ENCODE measurements around the gene NEK4.
"Not testable (repeated sequence)": the region's sequence is repeated elsewhere in the genome, so short reads cannot be mapped to it uniquely, and the experiment has no call there.

Gene NEK4

DNA sequence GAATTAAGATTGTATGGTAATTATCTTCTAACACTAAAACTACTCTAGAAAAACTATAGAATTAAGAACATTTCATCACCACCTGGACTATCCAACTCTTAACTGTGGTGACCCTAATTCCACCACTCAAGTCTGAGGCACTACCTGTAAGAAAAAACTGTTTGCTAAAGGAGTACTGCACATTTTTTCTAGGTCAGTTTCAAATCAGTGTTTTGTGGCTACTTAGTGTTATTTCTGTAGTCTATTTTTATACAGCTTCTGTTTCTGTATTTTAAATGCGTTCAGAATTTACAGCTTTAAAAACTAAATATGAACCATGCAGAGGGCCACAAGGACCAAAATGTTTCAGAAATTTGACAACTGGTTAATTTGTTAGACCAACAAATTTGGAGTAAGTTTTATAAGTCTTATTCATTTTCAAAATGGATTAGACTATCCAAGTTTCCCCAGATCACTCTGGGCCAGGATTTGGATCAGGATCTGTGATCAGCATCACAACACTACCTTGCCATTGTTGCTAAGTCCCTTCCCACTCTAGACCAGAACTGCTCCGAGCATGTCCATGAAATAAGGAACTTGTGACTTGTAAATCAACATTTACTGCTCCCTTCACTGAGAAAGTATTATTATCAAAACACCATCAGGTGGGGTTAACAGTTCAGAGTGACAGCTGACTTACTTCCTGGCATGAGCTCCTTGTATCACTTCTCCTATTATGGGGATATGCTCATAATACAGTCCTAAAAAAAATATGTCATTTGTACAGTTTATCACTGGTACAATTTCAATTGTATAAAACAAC, 73.7 kb downstream of the NEK4 start:
- no peak for DNase-seq (ENCODE audit: low spot score)

DNA sequence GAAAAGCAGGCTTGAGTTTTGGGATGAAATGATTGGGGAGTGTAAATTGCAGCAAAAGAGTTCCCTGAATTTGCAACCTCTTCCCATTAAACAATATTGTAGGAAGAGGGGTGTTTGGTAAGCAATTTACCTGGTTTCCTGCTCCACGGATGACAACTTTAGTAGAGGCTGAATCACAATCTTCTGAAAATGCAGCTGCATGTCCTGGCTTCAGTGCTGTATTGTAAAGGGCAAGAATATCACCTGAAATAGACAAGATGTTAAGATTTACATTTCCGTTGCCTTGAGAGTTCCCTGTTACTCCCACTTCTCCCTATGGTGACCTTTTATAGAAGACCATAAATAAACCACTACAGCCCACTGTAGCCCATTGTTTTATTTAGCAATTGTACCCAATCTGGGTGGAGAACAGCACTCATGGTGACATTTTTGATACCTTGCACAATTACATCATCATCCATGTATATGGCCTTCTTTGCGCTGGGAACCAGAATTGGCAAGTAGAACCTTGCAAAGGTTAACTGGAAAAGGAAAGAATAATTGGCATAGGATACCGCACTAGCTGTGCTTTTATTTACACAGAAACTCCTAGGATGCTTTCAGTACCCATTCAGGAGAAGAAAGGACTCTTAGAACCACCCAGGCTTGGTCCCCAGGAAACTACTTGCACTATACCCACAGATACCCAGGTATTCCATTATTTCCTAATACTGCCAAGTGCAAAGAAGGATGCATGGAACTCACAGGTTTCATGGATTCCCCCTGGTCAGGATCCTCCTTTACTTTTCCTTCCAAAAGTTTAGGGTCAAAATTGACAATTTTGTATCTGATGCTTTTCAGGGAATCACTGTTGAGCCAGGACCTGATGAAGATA, 74.7 kb downstream of the NEK4 start:
- DNase-seq (ENCODE audit: low spot score) = no peak

DNA sequence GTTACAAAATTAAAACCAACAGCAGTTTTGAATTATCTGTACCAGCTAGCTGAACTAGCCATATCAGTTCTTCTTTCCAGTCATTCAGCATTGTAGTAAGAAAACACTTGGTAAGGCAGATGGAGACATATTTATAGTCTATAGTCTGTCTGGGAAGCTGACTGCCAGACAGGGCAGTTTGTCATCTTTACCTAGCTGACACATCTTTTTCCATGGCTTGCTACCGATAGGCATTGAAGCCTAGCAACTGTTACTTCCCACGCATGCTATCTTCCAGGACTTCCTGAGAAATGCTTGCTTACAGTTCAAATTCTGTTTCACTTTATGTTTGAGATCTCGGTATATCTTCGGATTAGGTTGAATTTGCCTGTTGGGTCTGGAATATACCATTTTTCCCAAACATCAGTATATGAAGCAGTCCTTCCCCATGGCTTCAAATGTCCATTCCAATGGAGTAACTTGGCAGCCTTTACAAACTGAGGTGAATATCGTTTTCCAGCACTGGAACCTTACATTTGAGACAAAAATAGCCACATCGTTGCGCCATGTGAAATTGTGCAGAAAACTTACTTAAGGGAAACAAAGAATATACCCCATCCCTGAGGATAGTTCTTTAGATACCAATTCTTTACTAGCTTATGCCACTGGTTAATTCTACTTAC, 76.1 kb downstream of the NEK4 start:
- DNase-seq (ENCODE audit: low spot score) = no peak

DNA sequence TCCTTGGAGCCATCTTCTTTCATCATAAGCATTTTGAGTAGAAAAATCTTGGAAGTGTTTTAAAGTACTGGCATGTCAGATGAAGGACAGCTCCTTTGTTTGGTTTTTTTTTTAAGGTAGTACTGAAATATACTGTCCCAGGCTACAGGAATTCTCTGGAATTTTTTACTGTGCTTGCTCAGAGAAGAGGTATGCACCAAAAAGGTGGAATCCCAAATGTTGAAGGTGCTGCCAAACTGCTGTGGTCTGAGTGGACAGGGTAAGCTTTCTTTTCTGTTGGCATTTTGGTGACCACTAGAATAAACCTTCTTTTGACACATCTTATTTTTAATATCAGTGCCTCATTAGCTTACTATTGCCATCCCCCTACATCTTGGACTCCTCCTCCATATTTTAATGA, 77.7 kb downstream of the NEK4 start:
- DNase-seq (ENCODE audit: low spot score) = no peak

DNA sequence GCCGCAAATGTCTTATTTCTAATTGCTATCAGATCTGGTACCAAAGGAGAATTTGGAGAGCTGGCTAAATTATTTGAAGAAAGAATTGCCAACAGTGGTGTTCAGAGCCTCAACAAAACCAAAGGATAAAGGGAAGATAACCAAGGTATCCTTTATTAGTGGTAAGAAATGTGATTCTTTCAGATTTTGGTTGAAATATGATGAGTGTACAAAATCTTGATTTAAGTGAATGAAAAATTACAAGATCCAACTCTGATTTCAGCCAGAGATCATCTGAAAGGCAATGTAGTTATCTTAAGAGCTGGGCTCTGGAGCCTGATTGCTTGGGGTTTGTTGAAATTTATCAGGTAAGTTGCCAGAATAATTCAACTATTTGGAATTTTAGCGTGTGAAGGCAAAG, 80.2 kb downstream of the NEK4 start:
- no peak for DNase-seq (ENCODE audit: low spot score)

DNA sequence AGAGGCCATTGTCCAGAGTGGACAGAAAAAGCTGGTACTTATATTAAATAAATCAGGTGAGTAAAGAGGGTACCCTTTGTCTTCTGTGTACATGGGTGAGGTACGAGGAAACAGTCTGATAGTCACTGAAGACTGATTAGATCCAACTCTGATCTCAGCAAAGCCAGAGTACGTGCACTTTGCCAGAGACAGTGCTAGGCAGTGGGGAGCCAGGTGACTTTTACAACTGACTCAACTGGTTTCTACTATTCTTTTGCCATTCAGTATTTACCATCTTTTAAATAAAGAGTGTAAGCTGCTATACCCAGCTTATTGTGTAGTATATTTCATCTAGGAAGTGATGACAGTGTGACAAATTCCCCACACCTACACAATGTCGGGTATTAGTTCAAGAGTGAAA, 81.6 kb downstream of the NEK4 start:
- no peak for DNase-seq (ENCODE audit: low spot score)

DNA sequence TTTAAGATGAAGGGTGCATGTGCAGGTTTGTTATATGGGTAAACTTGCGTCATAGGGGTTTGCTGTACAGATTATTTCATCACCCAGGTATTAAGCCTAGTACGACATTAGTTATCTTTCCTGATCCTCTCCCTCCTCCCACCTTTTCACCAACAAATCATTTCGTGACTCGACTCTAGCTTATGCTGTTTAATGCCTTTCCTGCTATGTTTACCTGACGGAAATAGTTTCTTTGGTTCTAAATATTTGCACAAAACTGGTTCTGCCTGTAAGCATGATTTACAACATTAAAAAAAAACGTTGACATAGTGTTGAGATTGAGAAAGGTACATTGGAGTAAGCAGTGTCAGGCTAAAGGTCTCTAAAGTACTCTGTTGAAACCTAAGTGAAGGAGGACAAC, 82.5 kb downstream of the NEK4 start:
- no peak for DNase-seq (ENCODE audit: low spot score)

DNA sequence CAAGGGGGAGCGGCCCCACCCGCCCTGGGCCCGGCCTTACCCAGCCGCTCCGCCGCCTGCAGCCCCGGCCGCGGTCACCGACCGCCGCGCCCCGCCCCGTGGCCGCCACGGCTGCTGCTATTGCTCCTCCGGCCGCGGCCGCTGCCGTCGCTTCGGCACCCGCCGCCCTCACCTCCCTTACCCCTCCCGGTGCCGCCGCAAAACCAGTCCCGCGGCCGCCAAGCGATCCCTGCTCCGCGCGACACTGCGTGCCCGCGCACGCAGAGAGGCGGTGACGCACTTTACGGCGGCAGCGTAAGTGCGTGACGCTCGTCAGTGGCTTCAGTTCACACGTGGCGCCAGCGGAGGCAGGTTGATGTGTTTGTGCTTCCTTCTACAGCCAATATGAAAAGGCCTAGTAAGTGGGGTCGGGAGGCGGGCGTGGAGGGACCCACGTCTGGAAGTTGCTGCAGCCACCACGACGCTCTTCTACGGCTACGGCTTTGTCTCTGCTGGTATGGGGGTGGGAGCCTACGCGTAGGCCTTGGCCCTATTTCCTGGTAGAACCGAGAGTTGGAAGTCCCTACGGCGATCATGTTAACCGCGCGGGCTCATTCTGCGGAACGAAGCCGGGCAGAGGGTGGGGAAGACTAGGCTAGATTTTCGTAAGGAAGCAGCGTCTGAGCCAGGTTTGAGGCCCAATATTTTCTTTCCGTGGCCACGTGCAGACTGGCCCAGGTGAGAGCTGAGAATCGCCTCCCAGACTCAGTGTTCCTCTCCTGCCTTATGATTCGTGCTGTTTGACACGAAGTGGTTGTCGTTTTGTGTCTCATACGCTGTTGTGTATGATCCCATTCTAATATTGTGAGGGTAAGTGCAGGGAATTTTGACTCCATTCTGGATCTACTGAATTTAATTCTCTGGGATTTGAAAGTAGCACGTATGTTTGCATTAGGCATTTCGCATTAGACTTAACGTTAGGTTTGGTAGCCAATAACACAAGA, 84.7 kb downstream of the NEK4 start, which contains the start of the genes GNL3 and PBRM1:
GNL3 (plus strand) TSS at position 324 of the 983 bp plus-strand sequence; CDS start at position 385, 61 bp downstream.
PBRM1 (minus strand) TSS at position 205 of the 983 bp plus-strand sequence.
- peak; percentile 96 for DNase-seq (ENCODE audit: low spot score)

DNA sequence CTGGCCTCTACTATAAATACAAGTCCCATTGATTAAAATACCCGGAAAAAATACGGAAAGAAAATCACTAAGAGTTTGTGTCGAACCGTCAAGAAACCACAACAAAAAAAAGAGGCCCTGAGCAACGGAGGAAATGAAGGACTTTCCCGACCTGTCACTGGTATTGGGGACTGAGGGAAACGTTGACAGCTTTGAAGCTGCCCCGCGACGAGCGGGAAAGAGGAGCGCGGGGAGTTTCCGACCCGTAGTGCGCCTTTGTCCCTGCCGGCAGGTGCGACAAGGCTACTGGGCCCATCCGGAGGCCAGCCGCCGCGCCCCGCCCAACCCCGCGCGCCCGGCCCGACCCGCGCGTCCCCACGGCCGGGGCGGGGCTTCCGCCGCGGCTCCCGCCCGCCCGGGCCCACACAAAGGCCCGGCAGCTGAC, 85.4 kb downstream of the NEK4 start:
- peak; percentile 95 for DNase-seq (ENCODE audit: low spot score)

DNA sequence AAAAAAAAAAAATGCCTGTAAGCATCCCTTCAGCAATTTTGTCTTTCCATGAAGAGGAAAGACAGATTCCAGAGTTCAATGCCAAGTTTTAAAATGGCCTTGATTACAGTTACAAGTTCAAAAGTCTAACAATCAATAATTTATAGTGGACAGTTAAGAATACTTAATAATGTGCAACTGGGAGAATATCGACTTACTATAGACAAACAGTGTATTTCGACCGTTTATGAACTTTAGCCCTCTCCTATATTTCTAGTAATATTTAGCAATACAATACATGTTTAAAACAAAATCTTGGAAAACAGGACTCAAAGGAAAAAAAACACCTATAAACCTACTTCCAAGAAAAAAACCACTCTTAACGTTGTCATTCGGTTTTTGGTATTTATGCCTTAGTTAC, 86.6 kb downstream of the NEK4 start:
- DNase-seq (ENCODE audit: low spot score) = no peak

DNA sequence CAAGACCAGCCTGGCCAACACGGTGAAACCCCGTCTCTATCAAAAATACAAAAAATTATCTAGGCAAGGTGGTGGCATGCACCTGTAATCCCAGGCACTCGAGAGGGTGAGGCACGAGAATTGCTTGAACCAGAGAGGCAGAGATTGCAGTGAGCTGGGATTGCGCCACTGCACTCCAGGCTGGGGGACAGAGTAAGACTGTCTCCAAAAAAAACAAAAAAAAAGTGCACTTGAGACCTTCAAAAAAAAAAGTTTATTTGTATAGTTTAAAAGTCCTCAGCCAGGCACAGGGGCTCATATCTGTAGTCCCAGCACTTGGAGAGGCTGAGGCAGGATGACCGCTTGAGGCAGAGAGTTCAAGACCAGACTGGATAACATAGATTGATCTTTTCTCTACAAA, 87.1 kb downstream of the NEK4 start:
- no peak for DNase-seq (ENCODE audit: low spot score)

DNA sequence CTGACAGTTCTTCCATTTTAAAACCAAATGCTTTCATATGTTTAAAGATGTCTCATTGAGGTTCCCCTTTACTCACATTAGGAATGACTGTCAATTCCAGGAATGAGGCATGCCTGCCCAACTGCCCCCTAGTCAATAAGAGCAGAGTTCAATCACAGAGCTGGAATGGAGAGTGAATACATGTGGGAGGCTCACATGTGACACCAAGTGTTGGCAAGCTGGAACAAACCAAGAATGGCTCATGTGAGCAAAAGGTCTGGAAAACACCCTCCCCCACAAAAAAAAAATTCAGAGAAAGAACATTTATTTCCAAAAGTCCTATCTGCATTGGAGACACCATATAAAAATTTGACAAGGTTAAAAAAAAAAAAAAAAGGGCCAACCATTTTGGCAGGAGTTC, 88.7 kb downstream of the NEK4 start:
- peak; percentile 73 for DNase-seq (ENCODE audit: low spot score)

DNA sequence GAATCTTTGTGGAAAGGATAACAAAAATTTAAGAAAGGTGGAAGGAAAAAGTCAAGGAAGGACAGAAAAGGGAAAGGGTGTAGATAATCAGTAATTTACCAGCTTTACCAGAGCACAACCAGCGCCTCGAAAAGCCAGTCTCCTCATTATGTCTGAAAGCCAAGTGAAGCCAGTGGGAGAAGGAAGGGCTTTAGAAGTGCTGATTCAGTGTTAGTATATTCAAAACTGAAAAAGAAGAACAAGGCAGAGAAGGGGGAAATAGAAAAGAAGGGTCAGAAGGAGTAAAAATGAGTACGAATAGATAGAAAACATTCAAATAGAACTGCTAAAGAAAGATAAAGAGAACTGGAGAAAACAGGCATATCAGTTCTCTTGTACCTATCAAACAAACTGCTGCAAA, 89.1 kb downstream of the NEK4 start:
- DNase-seq (ENCODE audit: low spot score) = no peak

DNA sequence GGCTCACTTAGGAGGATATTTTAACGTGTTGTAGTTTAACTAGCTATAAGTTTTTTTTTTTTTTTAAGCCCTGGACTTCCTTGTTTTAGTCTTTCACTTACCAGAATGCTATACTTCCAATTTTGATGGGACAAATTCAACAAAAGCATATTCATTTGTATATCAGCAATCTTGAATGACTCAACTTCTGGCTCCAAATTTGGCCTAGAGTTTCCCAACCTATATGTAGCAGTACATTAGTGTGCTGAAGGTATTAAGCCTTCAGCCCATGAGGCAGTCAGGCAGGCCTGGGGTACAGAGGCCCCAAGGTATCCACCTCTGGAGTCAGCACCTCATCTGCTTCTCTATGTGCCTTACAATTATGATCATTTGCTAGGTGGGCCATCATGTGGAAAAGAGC, 90.9 kb downstream of the NEK4 start:
- no peak for DNase-seq (ENCODE audit: low spot score)

DNA sequence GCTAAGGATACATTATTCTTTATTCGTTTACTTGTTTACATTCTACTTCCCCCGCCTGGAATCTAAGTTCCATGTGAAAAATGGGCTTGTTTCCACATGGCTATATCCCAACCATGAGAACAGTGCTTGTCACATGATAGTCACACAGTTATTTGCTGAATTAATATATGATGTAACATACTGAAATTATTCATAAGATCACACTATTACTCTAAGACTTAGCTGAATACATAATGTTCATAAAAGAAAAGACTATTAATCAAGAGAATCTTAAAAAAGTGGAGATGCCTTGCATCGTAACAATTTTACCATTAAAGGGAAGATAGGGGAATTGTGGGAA, 91.6 kb downstream of the NEK4 start:
- DNase-seq (ENCODE audit: low spot score) = no peak

DNA sequence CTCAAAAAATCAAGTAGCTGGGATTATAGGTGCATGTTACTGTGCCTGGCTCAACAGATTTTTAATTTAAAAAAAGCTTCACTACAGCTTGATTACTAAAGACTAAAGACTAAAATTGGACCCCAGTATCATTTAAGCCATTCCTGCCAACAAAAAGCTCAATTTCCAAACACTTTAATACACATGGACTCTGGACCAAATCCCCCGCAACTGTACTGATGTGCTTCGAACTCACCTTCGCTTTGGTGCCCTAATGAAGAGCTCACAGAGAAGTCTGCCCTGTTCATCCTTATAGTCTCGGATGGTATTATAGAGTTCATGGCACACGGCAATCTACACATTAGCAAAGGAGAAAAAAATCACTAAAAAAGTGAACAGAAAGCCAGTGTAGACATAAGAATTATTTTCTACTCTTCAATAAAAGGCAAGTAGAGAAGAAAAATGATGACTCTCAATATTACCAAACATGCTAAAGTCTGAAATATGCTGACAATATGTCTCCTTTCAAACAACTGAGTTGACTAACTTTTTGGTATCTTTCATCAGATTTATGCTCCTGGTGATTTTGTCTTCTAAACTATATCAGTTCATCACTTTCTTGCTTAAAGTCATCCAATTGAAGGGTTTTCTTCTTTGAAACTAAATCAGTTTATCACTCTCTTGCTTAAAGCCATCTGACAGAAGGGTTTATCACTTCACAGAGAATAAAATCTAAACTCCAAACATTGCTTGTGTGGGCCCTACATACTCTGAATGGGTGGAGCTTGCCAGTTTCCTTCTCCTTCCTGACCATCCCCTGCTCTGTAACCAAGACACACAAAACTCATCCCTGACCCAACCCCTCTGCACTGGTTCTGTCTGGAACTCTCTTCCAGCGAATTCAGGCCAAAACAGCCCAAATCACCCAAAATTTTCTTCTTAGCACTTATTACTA, 92.2 kb downstream of the NEK4 start:
- no peak for DNase-seq (ENCODE audit: low spot score)

DNA sequence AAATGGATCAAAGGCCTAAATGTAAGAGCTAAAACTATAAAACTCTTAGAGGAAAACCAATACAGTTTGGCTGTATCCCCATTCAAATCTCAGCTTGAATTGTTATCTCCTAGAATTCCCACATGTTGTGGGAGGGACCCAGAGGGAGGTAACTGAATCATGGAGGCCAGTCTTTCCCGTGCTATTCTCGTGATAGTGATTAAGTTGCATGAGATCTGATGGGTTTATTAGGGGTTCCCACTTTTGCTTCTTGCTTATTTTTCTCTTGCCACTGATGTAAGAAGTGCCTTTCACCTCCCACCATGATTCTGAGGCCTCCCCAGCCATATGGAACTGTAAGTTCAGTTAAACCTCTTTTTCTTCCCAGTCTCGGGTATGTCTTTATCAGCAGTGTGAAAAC, 94.5 kb downstream of the NEK4 start:
- DNase-seq (ENCODE audit: low spot score) = not testable (repeated sequence)

DNA sequence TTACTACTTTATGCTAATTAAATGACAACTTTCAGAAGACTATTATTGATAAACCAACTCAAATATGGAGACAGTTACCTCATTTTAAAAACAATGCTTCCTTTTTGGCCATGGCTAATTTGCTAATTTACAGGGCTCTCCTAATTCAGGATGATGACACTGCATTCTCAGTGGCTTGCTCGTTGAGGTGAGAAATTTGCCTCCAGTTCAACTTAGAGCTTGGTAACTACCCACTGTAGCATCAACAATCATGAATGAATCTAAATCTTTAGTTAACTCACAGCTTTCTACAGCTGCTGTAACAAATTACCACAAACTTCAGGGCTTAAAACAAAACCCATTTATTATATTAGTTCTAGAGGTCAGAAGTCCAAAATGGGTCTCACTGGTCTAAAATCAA, 99.1 kb downstream of the NEK4 start:
- no peak for DNase-seq (ENCODE audit: low spot score)

DNA sequence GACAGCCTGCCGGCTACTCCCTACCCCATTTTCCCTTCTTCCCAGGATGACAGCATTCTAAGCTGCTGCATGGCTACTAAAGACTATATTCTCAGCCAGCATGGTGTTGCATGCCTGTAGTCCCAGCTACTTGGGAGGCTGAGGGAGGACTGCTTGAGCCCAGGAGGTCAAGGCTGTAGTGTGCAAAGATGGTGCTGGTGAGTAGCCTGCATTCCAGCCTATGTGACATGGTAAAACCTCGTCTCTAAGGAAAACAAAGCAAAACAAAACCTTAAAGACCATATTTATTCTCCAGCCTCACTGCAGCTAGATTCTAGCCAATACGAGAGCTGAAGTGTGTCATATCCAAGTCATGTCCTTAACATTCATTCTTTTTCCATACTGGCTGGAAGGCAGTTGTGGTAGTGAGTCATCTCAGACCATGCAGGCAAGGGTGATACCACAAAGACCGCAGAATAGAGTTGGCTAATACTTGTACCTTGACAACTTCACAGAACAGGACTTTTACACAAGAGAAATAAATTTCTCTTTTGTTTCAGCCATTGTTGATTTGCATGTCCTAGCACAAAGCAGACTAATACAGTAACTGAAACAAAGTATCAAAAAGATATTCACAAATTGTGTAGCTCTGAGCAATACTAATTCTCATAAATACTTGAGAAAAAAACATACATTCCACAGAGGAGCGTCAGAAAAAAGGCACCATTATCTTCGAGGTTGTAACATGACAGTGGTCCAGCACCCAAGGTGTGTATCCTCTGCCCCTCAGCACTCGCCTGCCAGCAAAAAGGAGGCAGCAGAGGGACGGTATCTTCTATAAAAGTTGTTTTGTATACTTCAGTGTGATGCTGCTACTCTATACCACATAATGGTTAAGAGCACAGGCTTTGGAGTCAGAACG, 99.9 kb downstream of the NEK4 start:
- peak; percentile 87 for DNase-seq (ENCODE audit: low spot score)

Measured in GM03348 (cell line).